Measurements from ENCODE around the gene MPO. TPM values are rescaled to one million over a fixed set of nuclear protein-coding genes. Genes with fewer than 3 reads are reported as not detected.

MPO gene
- polyA plus RNA-seq, 4 donors, result 2.8 to 10.8 (median 4.0) TPM

GRCh38 chr17:58307468-58308172 is 26.9 kb upstream of the MPO start:
- no peak for DNase-seq (ENCODE audit: low read depth in 4 of 4, low spot score in 2 of 4)

DNA sequence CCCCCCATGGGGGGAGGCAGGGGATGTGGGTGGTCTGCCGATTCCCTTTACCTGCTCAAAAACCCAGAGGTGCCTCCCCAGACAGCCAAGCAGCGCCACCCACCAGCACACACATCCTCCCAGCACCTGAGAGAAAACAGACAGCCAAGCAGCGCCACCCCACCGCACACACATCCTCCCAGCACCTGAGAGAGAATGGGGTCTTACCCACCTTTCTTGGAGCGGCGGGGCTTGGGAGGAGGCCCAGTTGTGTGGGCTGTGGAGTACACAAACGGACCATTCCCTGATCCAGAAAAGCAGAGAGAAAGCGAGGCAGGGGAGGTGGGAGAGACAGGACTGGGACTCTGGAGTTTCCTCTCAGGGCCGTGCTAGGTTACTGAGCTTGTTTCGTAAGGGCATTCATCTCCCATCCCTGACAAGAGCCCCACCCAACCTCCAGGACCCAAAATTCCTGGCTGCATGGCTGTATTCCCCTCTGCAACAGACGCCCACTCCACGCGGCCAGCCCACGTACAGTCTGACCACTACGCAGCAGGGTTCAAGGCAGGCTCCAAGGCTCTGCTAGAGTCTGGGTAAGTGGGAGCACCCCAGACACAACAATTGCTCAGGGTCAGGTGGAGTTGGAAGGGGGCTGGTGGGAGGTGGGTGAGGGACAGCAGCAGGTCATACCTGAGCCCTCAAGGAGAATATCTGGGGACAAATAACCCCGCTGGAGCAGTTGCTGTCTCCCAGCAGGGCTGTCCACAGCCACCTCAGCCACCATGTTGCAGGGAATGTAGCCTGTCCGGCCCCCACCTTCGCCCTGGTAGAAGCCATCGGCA is 25.6 kb upstream of the MPO start:
- no peak for DNase-seq (ENCODE audit: low read depth in 4 of 4, low spot score in 2 of 4)

GRCh38 chr17:58305626-58306025 is 24.9 kb upstream of the MPO start:
- no peak for DNase-seq (ENCODE audit: low read depth in 4 of 4, low spot score in 2 of 4)

DNA sequence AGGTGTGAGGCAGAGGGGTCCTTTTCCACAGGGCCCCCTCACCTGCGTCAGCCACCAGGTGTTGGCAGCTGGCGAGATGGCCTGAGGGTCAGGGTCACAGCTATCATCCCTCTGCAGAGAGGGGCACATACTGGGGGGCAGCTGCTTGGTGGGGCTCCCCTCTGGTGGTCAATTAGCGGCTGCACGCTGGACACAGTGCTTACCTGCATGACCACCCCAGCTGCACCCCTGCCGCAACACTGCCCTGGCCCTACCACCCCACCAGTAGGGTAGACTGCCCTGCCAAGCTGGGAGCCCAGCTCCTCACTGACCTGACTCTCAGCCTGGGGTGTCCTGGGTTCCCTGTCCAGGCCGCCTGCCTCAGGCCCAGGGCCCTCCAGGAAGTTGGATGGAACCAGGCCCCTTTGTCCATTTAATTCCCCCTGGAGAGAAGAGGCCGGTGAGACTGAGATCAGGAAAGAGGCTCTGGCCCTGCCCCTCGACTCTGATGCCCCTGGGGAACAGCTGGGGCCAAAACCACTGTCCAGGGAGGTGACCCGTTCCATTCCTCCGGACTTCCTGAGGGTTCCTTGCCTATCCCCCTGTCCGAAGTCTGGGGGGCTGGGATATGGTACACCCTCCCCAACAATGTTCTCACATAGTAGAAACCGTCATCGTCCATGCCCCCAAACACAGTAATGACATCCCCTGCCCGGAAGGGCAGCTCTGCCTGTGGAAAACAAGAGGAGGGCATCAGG is 24.2 kb upstream of the MPO start:
- DNase-seq (ENCODE audit: low read depth in 4 of 4, low spot score in 2 of 4), result no peak

GRCh38 chr17:58303971-58304749 is 23.4 kb upstream of the MPO start:
- no peak for DNase-seq (ENCODE audit: low read depth in 4 of 4, low spot score in 2 of 4)

- no peak for DNase-seq (ENCODE audit: low read depth in 4 of 4, low spot score in 2 of 4)
Observed at GRCh38 chr17:58302919-58303585, 22.3 kb upstream of the MPO start.

GRCh38 chr17:58302171-58302918 is 21.6 kb upstream of the MPO start:
- DNase-seq (ENCODE audit: low read depth in 4 of 4, low spot score in 2 of 4), result no peak

GRCh38 chr17:58301504-58302150 is 20.9 kb upstream of the MPO start:
- DNase-seq (ENCODE audit: low read depth in 4 of 4, low spot score in 2 of 4), result no peak

DNA sequence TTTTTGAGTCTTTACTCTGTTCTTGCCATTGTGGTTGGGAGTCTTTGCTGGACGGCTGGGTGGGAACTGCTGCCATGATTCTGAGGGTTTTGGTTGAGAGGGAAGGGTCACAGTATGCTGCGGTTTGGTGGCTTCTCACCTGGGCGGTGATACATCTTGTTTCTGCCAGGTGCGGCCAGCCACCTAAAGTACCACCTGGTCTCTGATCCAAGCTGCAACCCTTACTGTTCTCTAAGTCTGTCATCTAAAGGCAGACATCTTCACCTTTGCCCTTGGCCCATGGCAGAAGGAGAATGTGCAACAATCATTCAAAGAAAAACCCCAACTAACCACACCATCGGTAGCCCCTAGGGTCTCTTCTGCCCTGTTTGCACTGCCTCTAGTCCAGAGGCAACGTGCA is 19.6 kb upstream of the MPO start:
- no peak for DNase-seq (ENCODE audit: low read depth in 4 of 4, low spot score in 2 of 4)

DNA sequence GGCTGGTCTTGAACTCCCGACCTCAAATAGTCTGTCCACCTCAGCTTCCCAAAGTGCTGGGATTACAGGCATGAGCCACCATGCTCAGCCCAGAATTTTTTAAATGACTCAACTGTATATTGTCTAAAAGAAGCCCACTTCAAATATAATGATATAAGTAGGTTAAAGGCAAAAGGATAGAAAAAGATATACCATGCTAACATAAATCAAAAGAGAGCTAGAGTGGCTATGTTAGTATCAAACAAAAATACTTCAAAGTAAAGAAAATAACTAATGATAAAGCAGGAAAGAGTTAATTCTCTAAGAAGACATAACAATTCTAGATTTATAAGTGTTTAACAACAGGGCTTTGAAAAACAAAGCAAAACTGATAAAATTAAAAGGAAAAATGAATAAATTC is 13.3 kb upstream of the MPO start:
- DNase-seq (ENCODE audit: low read depth in 4 of 4, low spot score in 2 of 4), result no peak

DNA sequence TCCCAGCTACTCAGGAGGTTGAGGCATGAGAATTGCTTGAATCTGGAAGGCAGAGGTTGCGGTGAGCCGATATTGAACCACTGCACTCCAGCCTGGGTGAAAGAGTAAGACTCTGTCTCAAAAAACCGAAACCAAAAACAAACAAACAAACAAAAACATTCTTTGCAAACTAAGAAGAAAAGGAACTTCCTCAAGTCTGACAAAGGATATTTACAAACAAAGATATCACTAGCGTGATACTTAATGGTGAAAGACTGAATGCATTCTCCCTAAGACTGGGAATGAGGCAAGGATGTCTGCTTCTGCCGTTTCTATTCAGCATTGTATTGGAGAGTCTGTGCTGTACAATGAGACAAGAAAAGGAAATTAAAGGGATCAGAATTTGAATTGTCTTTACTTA is 10.5 kb upstream of the MPO start:
- DNase-seq (ENCODE audit: low read depth in 4 of 4, low spot score in 2 of 4), result no peak

DNA sequence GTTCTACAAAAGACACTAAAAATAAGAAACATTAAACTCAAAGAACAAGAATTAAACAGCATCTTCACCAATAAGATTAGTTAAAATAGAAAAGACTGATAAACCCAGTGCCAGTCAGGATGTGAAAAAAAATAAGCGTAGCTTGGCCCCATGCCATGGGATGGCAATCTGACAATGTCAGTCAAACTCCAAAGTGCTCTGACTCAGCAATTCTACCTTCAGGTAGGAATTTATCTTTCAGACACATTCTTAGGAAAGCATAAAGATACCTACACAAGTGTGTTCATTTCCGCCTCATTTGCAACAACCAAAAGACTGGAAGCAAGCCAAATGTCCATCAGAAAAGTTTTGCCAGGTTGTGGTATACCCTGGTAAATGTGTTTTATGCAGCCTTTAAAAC is 9.1 kb upstream of the MPO start:
- no peak for DNase-seq (ENCODE audit: low read depth in 4 of 4, low spot score in 2 of 4)

DNA sequence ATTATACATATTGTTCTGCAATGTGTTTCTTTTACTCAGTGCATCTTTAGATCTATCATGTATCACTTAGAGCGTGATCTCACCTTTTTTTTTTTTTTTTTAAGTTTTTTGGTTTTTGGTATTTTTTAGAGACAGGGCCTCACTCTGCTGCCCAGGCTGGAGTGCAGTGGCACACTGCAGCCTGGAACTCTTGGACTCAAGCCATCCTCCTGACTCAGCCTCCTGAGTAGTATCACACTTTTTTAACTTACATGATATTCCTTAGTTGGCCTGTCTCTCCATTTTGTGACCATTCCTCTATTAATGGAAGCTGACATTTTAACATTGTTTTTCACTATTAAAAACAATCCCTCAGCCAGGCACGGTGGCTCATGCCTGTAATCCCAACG is 4.7 kb upstream of the MPO start:
- DNase-seq (ENCODE audit: low read depth in 4 of 4, low spot score in 2 of 4), result no peak

DNA sequence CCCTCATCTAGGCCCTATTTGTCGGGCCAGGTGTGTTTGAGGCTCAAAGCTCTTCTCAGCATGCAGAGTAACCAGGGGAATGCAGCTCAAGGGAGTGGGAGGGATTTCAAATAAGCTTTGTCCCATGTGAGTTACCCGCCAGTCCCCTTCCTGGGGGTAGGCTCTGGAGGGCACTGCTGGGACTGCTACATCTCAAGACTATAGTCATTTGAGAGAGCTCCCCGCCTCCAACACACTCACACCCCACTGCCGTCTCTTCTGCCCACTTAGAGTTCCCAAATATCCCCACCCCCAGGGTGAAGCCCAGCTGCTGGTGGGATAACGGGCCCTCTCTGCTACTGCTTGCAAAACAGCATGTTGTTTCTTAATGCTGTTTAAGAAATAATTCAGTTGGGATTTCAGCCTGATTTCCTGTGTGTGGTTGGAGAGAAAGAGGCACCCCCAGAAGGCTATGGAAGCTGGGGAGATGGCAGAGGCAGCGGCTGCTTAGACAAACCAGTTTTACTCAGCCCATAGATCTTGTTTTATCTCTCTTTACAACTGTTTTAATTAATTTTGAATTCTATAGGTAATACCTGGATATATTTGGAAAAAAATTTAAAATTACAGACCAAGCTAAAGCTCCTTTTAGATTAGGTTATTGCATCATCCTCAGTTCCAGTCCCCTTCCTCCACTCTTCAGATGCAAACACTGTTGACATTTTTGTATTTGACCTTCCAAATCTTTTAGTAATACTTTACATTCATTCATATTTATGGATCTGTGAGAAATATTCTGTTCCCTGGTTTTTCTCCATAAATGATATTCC is 4.1 kb upstream of the MPO start:
- no peak for DNase-seq (ENCODE audit: low read depth in 4 of 4, low spot score in 2 of 4)

- DNase-seq (ENCODE audit: low read depth in 4 of 4, low spot score in 2 of 4), result no peak
Observed at GRCh38 chr17:58283674-58284612, 3.2 kb upstream of the MPO start.

DNA sequence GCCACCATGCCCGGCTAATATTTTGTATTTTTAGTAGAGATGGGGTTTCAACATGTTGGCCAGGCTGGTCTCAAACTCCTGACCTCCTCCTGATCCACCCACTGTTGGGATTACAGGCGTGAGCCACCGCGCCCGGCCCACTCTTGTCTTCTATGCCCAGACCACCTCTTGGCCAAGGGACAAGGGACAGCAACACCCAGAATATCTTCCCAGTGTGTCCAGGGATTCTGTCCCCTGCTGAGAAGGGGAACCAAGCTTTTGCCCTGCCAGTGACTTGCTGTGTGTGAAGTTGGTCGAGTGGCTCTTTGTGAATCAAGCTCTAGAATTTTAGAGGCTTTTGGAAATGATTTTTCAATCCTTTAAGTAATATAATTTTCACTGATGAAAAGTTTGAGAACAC is 1.7 kb upstream of the MPO start:
- no peak for DNase-seq (ENCODE audit: low read depth in 4 of 4, low spot score in 2 of 4)

GRCh38 chr17:58281511-58282011 is 826 bp upstream of the MPO start:
- DNase-seq (ENCODE audit: low read depth in 4 of 4, low spot score in 2 of 4), result no peak
